ENCODE measurements around the gene MAGEA9B. TPM values are rescaled to one million over a fixed set of nuclear protein-coding genes. Genes with fewer than 3 reads are reported as not detected.
"Not testable (repeated sequence)": the region's sequence is repeated elsewhere in the genome, so short reads cannot be mapped to it uniquely, and the experiment has no call there.

MAGEA9B gene
- total RNA-seq = not detected in 2 replicates

GRCh38 chrX:149587359-149587758, at the start of gene MAGEA9B:
TSS of gene MAGEA9B (minus strand) at chrX:149587459. CDS start at chrX:149583179, 4,280 bp downstream.
- intact Hi-C loops (cut with micrococcal nuclease) = not testable (repeated sequence)

- intact Hi-C loops (cut with micrococcal nuclease) = loop anchor here (10.0 kb wide), 1 partner anchor 119 kb away; no protein-coding TSS in a partner anchor
Measured at GRCh38 chrX:149633511-149633910, 46.3 kb upstream of the MAGEA9B start.

GRCh38 chrX:149631234-149632165, 44.2 kb upstream of the MAGEA9B start, which contains the start of gene TMEM185A:
TSS of gene TMEM185A (minus strand) at chrX:149631792. CDS start at chrX:149631580, 212 bp downstream.
- intact Hi-C loops (cut with micrococcal nuclease) = loop anchor here (10.0 kb wide), 1 partner anchor 117 kb away; no protein-coding TSS in a partner anchor

- intact Hi-C loops (cut with micrococcal nuclease) = loop anchor here (10.0 kb wide), 1 partner anchor 116 kb away; no protein-coding TSS in a partner anchor
Measured at GRCh38 chrX:149630681-149631233, 43.5 kb upstream of the MAGEA9B start.

- intact Hi-C loops (cut with micrococcal nuclease) = loop anchor here (10.0 kb wide), 1 partner anchor 115 kb away; no protein-coding TSS in a partner anchor
Measured at GRCh38 chrX:149629730-149630387, 42.6 kb upstream of the MAGEA9B start.

- intact Hi-C loops (cut with micrococcal nuclease) = no loop called here
Measured at GRCh38 chrX:149628768-149629167, 41.5 kb upstream of the MAGEA9B start.

GRCh38 chrX:149628280-149628679, 41.0 kb upstream of the MAGEA9B start:
- intact Hi-C loops (cut with micrococcal nuclease) = no loop called here

- intact Hi-C loops (cut with micrococcal nuclease) = not testable (repeated sequence)
Measured at GRCh38 chrX:149626829-149627228, 39.6 kb upstream of the MAGEA9B start.

- intact Hi-C loops (cut with micrococcal nuclease) = not testable (repeated sequence)
Measured at GRCh38 chrX:149619662-149620061, 32.4 kb upstream of the MAGEA9B start.

GRCh38 chrX:149618871-149619270, 31.6 kb upstream of the MAGEA9B start:
- intact Hi-C loops (cut with micrococcal nuclease) = no loop called here

- intact Hi-C loops (cut with micrococcal nuclease) = no loop called here
Measured at GRCh38 chrX:149611623-149612175, 24.4 kb upstream of the MAGEA9B start.

- intact Hi-C loops (cut with micrococcal nuclease) = no loop called here
Measured at GRCh38 chrX:149610511-149610910, 23.3 kb upstream of the MAGEA9B start.

- intact Hi-C loops (cut with micrococcal nuclease) = no loop called here
Measured at GRCh38 chrX:149607699-149608098, 20.4 kb upstream of the MAGEA9B start.

- intact Hi-C loops (cut with micrococcal nuclease) = not testable (repeated sequence)
Measured at GRCh38 chrX:149605248-149605885, 18.1 kb upstream of the MAGEA9B start.

GRCh38 chrX:149598603-149599002, 11.3 kb upstream of the MAGEA9B start:
- intact Hi-C loops (cut with micrococcal nuclease) = not testable (repeated sequence)

GRCh38 chrX:149595943-149596342, 8.7 kb upstream of the MAGEA9B start:
- intact Hi-C loops (cut with micrococcal nuclease) = not testable (repeated sequence)

GRCh38 chrX:149595214-149595613, 8.0 kb upstream of the MAGEA9B start, which contains the start of gene HSFX2:
TSS of gene HSFX2 (minus strand) at chrX:149595314. CDS start at chrX:149594700, 614 bp downstream.
- intact Hi-C loops (cut with micrococcal nuclease) = not testable (repeated sequence)

GRCh38 chrX:149590993-149591392, 3.7 kb upstream of the MAGEA9B start:
- intact Hi-C loops (cut with micrococcal nuclease) = not testable (repeated sequence)

GRCh38 chrX:149585631-149586030, 1.6 kb downstream of the MAGEA9B start:
- intact Hi-C loops (cut with micrococcal nuclease) = not testable (repeated sequence)

- intact Hi-C loops (cut with micrococcal nuclease) = not testable (repeated sequence)
Measured at GRCh38 chrX:149573456-149573855, 13.8 kb downstream of the MAGEA9B start.

- intact Hi-C loops (cut with micrococcal nuclease) = no loop called here
Measured at GRCh38 chrX:149572743-149573142, 14.5 kb downstream of the MAGEA9B start.
